ENCODE measurements around the gene PLPP6. TPM values are rescaled to one million over a fixed set of nuclear protein-coding genes. Genes with fewer than 3 reads are reported as not detected.
A peak's percentile ranks its signal among the peaks of the same experiment; 100 is the strongest.

The PLPP6 gene
- total and polyA plus RNA-seq, 4 donors = 3.8 to 6.9 (median 5.2) TPM

- Histone ChIP-seq H3K4me1 (ENCODE audit: control insufficient read depth in 5 of 5, insufficient read depth in 5 of 5, low read length in 5 of 5) (no peaks in the 10 kb centered on the region), H3K36me3 (ENCODE audit: control insufficient read depth in 4 of 4, insufficient read depth in 4 of 4, low read length in 4 of 4) (peaks cover 0 to 2% (median 0%) of the 10 kb centered on the region in 4 donors), H3K9me3 (ENCODE audit: control insufficient read depth in 4 of 4, insufficient read depth in 3 of 4, low read length in 3 of 4) (no peaks in the 10 kb centered on the region), H3K27ac (ENCODE audit: low read depth in 1 of 2, low read length in 1 of 2) (no peak overlapping the region), H3K4me3 (no peak overlapping the region), H3K27me3 (ENCODE audit: control insufficient read depth in 3 of 3, insufficient read depth in 3 of 3, low read length in 2 of 3) (no peaks in the 10 kb centered on the region), H3K9ac (ENCODE audit: insufficient read depth in 1 of 2, low read length in 2 of 2) (no peak overlapping the region)
- WGBS, 2 donors = 79 to 85% methylated on average over 2 of the region's 2 CpGs
- TF ChIP-seq, protein P1, sequence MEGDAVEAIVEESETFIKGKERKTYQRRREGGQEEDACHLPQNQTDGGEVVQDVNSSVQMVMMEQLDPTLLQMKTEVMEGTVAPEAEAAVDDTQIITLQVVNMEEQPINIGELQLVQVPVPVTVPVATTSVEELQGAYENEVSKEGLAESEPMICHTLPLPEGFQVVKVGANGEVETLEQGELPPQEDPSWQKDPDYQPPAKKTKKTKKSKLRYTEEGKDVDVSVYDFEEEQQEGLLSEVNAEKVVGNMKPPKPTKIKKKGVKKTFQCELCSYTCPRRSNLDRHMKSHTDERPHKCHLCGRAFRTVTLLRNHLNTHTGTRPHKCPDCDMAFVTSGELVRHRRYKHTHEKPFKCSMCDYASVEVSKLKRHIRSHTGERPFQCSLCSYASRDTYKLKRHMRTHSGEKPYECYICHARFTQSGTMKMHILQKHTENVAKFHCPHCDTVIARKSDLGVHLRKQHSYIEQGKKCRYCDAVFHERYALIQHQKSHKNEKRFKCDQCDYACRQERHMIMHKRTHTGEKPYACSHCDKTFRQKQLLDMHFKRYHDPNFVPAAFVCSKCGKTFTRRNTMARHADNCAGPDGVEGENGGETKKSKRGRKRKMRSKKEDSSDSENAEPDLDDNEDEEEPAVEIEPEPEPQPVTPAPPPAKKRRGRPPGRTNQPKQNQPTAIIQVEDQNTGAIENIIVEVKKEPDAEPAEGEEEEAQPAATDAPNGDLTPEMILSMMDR (IDR thresholded peaks at IDR 0.05; ENCODE audit: control extremely low read depth, extremely low read depth) = no peak
- no peak for ATAC-seq (ENCODE audit: insufficient read depth, low FRiP score)
- no peak for DNase-seq
These were observed 41.1 kb upstream of the PLPP6 start for GRCh38 chr9:4620881-4621555.

GRCh38 chr9:4622016-4622415, 40.1 kb upstream of the PLPP6 start:
- no peak overlapping the region for H3K4me3 ChIP-seq
- DNase-seq = peak in 2 of 3 donors; percentile 20 to 26
- no peaks in the 10 kb centered on the region for H3K4me1 ChIP-seq (ENCODE audit: control insufficient read depth in 5 of 5, insufficient read depth in 5 of 5, low read length in 5 of 5)
- H3K27ac ChIP-seq (ENCODE audit: low read depth in 1 of 2, low read length in 1 of 2) = no peak overlapping the region
- H3K9me3 ChIP-seq (ENCODE audit: control insufficient read depth in 4 of 4, insufficient read depth in 3 of 4, low read length in 3 of 4) = no peaks in the 10 kb centered on the region
- H3K9ac ChIP-seq (ENCODE audit: insufficient read depth in 1 of 2, low read length in 2 of 2) = peak overlapping the region in 1 of 2 donors; percentile 25
- ATAC-seq (ENCODE audit: insufficient read depth, low FRiP score) = no peak
- WGBS, 2 donors = 76 to 82% methylated on average over 10 of the region's 10 CpGs
- H3K27me3 ChIP-seq (ENCODE audit: control insufficient read depth in 3 of 3, insufficient read depth in 3 of 3, low read length in 2 of 3) = no peaks in the 10 kb centered on the region
- no peaks in the 10 kb centered on the region for H3K36me3 ChIP-seq (ENCODE audit: control insufficient read depth in 4 of 4, insufficient read depth in 4 of 4, low read length in 4 of 4)
- TF ChIP-seq, protein P1 (IDR thresholded peaks at IDR 0.05; ENCODE audit: control extremely low read depth, extremely low read depth) = no peak

GRCh38 chr9:4630836-4631235, 31.3 kb upstream of the PLPP6 start:
- WGBS, 2 donors = 44 to 49% methylated on average over 2 of the region's 2 CpGs
- TF ChIP-seq, protein P1 (IDR thresholded peaks at IDR 0.05; ENCODE audit: control extremely low read depth, extremely low read depth) = no peak
- Histone ChIP-seq H3K4me1 (ENCODE audit: control insufficient read depth in 5 of 5, insufficient read depth in 5 of 5, low read length in 5 of 5) (no peaks in the 10 kb centered on the region), H3K27me3 (ENCODE audit: control insufficient read depth in 3 of 3, insufficient read depth in 3 of 3, low read length in 2 of 3) (no peaks in the 10 kb centered on the region), H3K9me3 (ENCODE audit: control insufficient read depth in 4 of 4, insufficient read depth in 3 of 4, low read length in 3 of 4) (no peaks in the 10 kb centered on the region), H3K27ac (ENCODE audit: low read depth in 1 of 2, low read length in 1 of 2) (no peak overlapping the region), H3K36me3 (ENCODE audit: control insufficient read depth in 4 of 4, insufficient read depth in 4 of 4, low read length in 4 of 4) (no peaks in the 10 kb centered on the region), H3K9ac (ENCODE audit: insufficient read depth in 1 of 2, low read length in 2 of 2) (no peak overlapping the region), H3K4me3 (no peak overlapping the region)
- DNase-seq (no peak), ATAC-seq (ENCODE audit: insufficient read depth, low FRiP score) (no peak)

- TF ChIP-seq, protein P1 (IDR thresholded peaks at IDR 0.05; ENCODE audit: control extremely low read depth, extremely low read depth) = no peak
- ATAC-seq (ENCODE audit: insufficient read depth, low FRiP score) (no peak), DNase-seq (no peak)
- 80 to 81% methylated on average over 3 of the region's 3 CpGs for WGBS, 2 donors
- no peaks in the 10 kb centered on the region for H3K9me3 ChIP-seq (ENCODE audit: control insufficient read depth in 4 of 4, insufficient read depth in 3 of 4, low read length in 3 of 4)
- H3K4me3 ChIP-seq = no peak overlapping the region
- peaks cover 0 to 2% (median 0%) of the 10 kb centered on the region in 4 donors for H3K36me3 ChIP-seq (ENCODE audit: control insufficient read depth in 4 of 4, insufficient read depth in 4 of 4, low read length in 4 of 4)
- H3K9ac ChIP-seq (ENCODE audit: insufficient read depth in 1 of 2, low read length in 2 of 2) = no peak overlapping the region
- no peak overlapping the region for H3K27ac ChIP-seq (ENCODE audit: low read depth in 1 of 2, low read length in 1 of 2)
- H3K4me1 ChIP-seq (ENCODE audit: control insufficient read depth in 5 of 5, insufficient read depth in 5 of 5, low read length in 5 of 5) = no peaks in the 10 kb centered on the region
- H3K27me3 ChIP-seq (ENCODE audit: control insufficient read depth in 3 of 3, insufficient read depth in 3 of 3, low read length in 2 of 3) = no peaks in the 10 kb centered on the region
These were observed 23.1 kb upstream of the PLPP6 start for GRCh38 chr9:4638968-4639367.

Measured in lung (tissue), 12 donors.